NCI-H345 treated with DMSO at 0.1 percent for 48 hours (cell line): ENCODE results near the gene HNRNPUL1.

ENCODE experiments used
- DNase-seq: peaks from one replicate; lab custom pipeline; 2025; ENCODE audit not compliant: unreplicated experiment; lab: John Stamatoyannopoulos, UW

Gene HNRNPUL1

DNA sequence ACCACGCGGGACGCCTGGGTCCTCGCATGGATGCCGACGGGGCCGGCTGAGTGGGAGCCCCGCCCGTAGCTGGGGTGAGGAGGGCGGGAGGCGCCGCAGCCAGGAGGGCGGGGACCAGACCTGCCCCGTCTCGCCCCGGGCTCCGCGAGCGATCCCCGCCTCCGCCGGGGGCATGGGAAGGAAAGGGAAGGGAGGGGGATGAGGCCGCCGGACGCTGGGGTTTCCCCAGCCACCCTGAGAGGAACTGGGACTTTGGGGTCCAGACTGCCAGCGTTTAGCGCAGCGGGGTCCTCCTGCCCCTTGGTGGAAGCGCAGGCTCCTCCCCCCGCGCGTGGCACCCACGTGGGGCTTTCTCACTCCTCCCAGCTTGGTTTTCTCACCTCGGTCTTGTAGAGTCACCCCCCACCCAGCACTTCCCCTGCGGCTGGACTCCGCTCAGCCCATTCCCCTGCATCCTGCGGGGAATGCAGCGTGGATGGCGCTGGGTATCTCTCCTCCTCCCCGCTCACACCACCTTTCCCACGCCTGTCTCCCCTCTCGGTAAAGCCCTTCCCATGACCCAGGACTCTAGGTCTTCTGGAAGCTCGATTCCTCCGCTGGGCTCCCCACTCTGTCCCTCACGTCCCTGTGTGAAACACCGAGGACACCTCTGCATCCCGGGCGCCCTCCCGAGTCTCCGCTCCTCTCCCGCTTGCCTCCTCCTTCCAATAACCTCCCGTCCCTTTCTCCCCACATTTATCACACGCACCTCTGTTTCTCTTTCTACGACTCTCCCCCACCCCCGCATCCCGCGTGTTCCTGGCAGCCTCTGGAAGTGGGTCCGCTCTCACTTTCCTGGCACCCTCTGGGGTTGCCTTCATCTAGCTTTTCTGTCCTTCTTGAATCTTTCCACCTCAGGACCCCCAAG is 87.4 kb downstream of the HNRNPUL1 start:
- DNase-seq = no peak

DNA sequence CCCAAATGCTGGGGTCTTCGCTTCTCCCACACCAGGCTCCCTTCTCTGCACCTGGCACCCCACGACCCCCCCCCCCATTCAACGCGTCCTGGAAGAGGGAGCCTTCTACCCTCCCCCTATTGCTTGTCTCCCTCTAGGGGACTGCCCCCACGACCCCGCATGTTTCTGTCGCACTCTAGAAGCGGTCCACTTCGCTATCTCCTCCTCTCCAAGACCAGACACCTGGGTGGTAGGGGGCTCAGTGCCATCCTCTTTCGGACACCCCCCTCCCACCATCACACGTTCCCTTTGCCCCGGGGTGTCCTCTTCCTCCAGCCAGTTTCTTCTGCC is 88.1 kb downstream of the HNRNPUL1 start:
- DNase-seq = no peak

DNA sequence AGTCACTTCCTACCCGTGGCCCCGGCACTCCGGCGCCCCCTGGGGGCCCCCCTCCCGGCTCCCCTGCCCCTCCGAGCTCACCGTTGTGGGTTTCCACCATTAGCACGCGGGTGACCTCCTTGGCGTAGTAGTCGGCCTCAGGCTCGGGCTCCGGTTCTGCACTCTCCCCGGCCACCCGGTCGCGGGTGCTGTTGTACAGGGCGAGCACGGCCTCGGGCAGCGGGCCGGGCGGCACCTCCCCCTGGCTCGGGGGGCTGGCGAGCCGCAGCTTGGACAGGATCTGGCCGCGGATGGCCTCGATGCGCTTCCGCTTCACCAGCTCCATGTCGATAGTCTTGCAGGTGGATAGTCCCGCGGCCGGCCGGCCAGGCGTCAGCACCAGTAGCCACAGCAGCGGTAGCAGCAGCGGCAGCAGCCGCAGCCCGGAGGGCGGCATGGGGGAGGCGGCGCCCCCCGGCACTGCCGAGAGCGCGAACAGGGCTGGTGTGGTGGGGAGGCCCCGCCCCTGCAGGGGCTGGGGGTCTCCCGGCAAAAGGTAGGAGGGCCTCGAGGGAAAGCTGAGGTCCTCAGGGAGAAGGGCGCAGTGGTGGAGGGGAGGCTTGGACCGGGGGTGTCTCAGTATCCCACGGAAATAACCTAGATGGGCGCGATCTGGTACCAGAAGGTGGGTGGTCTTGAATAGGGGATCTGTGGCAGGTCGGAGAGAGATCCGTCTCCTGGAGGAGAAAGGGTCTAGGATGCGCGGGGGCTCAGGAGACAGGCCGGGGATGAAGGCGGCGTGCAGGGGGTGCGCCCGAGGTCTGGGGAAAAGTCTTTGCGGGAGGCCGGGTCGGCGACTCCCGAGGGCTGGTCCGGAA is 88.7 kb downstream of the HNRNPUL1 start:
- no peak for DNase-seq

DNA sequence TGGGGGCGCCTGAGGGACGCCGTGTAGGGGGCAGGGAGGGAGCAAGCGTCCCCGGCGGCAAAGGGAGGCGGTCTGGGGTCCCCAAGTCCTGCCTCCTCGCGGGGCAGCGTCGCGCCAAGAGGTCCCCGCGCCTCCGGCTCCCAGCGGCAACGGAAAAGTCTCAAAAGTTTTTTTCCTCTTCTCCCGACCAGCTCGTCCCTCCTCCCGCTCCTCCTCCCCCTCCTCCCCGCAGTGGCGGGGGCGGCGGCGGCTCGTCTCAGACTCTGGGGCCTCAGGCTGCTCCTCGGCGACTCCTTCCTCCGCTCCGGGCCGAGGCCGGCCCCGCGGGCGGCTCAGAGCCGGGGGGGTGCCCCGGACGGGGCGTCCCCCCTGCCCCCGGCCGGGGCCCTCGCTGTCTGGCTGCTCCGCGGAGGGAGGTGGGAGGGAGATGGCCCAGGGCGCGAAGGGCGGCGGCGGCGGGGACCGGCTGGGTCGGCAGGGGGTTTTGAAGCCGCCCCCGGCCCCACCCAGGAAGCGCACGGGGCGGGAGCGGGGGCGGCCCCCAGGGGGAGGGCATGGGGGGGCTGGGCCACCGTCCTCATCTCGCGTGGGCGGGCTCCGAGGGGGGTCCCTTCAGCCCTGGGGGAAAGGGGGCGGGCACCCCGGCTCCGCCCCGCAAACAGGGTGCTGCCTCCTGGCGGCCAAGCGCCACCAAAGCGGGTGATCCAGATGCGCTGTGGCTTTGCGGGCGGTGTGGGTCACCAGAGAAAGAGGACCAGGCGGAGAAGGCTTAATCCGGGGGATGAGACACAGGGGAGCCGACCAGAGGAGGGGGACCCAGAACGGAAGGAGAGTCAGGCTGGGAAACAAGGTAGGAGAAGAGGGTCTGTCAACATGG is 89.5 kb downstream of the HNRNPUL1 start, which contains the start of gene TGFB1:
TSS of gene TGFB1 (minus strand) at position 457 of the 877 bp plus-strand sequence. CDS start 878 bp downstream, outside the sequence.
- no peak for DNase-seq

DNA sequence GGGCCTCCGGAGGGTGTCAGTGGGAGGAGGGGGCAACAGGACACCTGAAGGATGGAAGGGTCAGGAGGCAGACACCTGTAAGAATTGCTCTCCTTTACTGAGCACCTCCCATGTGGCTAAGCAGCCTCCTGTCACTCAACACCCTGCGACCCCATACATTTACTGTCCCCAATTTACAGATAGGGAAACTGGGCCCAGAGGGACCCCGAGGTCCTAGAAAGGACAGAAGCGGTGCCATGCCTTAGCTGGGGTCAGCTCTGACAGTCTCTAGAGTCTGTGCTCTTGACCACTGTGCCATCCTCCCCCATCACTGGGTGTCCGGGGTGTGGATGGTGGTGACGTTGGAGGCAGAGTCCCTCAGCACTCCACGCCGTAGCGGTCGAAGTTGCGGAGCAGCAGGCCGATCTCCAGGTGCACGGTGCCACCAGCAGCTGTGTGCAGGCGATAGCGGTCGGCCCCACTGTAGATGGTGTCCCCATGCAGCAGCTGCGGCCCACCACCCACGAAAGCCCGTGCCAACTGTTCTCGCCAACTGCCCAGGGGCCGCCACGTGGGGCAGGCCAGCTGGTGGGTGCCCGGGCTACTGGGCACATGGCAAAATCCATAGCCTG is 90.3 kb downstream of the HNRNPUL1 start:
- no peak for DNase-seq

DNA sequence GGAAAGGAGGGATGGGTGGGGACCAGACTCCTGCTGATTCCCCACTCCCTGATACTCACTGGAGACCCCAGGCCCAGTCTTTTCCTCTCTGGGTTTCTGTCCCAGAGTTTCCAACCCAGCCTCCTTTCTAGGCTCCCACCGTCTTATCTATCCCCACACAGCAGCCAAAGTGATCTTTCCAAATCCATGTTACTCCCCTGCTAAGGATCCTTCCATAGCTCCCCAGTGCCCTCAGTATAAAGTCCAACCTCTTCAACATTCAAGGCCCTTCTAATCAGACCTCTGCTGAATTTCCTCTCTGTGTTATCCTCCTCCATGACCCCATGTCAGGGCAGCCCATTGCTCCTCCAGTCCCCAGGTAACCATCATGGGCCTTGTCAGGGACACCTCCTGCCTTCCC is 90.9 kb downstream of the HNRNPUL1 start:
- no peak for DNase-seq

DNA sequence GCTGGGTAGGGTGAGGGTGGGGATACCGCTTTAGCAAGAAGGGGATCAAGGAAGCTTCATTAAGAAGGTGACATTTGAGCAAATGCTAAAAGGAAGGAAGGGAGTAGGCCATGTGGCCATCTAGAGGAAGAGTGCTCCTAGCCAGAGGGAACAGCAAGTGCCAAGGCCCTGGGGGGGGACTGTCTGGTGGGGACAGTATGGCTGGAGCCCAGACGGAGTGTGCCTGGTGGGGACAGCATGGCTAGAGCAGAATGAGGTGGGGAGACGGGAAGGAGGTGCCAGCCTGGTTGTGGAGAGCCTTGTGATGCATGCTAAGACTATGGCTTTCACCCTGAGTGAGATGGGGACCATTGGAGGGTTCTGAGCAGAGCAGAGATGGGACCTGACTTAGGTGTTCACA is 91.6 kb downstream of the HNRNPUL1 start:
- no peak for DNase-seq

DNA sequence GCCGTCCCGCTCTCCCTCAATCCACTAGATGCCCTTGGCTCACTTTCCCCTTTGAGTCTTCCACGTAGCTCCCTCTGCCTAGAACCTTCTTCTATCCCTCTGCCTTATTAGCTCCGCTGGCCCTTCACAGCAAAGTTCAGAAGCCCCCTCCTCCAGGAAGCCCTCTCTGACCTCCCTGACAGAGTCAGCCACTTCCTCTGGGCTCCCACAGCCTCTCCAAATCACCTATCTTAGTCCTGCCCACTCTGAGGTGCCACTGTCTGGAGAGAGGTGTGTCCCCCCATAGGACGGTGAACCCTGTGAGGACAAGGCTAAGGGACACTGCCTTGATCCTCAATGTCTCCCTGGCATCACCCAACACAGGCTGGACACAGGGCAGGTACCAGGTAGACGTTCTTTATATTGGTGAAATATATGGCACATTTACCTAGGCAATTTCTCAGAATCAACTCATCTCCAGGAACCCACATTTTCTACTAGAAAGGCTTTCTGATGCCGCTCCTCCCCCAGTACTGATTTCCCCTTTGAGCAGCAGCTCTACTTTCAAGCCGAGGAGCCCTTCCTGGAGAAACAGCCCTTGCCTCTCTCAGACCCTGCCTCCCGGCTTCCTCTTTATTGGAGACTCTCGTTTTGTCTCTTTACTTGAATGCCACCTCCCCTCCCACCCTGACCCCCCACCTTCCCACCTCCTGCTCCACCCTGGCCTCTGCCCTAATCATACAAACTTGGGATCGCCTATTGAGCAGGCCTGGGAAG is 93.0 kb downstream of the HNRNPUL1 start:
- DNase-seq = no peak
